Vagina (tissue), 2 donors: ENCODE measurements around the gene MARK1. TPM values are rescaled to one million over a fixed set of nuclear protein-coding genes. Genes with fewer than 3 reads are reported as not detected.
A peak's percentile ranks its signal among the peaks of the same experiment; 100 is the strongest.
"Not testable (repeated sequence)": the region's sequence is repeated elsewhere in the genome, so short reads cannot be mapped to it uniquely, and the experiment has no call there.

Experiments used
- DNase-seq, 2 donors: peaks; one replicate each; pipeline ENCODE4 v3.0.0-alpha.2; 2017; ENCODE audit errors: extremely low spot score in 2 of 2
- H3K27ac ChIP-seq: fragments of 200-600 bp; sonication (generic); one replicate; pipeline ENCODE4 v1.5.1; 2019
- H3K27me3 ChIP-seq: fragments of 200-600 bp; sonication (generic); one replicate; pipeline ENCODE4 v1.5.1; 2019
- H3K36me3 ChIP-seq, 2 donors: fragments of 200-600 bp; sonication (generic); one replicate each; pipeline ENCODE4 v1.5.1; 2017 to 2019
- H3K4me1 ChIP-seq: fragments of 200-600 bp; sonication (generic); one replicate; pipeline ENCODE4 v1.5.1; 2019
- H3K4me3 ChIP-seq, 2 donors: fragments of 200-600 bp; sonication (generic); 1 replicate in 1 of 2; 2 replicates in 1 of 2; pipeline ENCODE4 v1.5.1; 2016 to 2019
- H3K9me3 ChIP-seq: fragments of 200-600 bp; sonication (generic); one replicate; pipeline ENCODE4 v1.5.1; 2019
- CTCF ChIP-seq, 3 experiments: fragments of 450-650 bp in 2 of 3; fragments of 200-600 bp in 1 of 3; sonication (generic) in 1 of 3; IDR thresholded peaks; one replicate each; pipeline ENCODE4 v1.5.1; 2017 to 2019; ENCODE audit warnings: antibody characterized with exemption in 3 of 3, mild to moderate bottlenecking in 2 of 3, moderate library complexity in 2 of 3
- POLR2A ChIP-seq, 2 donors: fragments of 450-650 bp; IDR thresholded peaks; one replicate each; pipeline ENCODE4 v1.6.1; 2017; ENCODE audit warnings: antibody characterized with exemption in 2 of 2, mild to moderate bottlenecking in 2 of 2, moderate library complexity in 2 of 2
- POLR2AphosphoS5 ChIP-seq, 2 donors: sonication (generic); formaldehyde crosslinking; IDR thresholded peaks; one replicate each; pipeline ENCODE4 v1.9.0; 2017; ENCODE audit warnings: antibody characterized with exemption in 2 of 2, mild to moderate bottlenecking in 2 of 2, low read depth in 1 of 2; ENCODE audit not compliant: insufficient read depth in 1 of 2
- intact Hi-C: fragments of 100-400 bp; cut with DNase I; formaldehyde crosslinking; loops from one replicate; pipeline ENCODE4 v1.15.1; 2023
- total RNA-seq: library from RNA; depleted of rRNA; stranded (reverse); fragments of >200 nt; gene quantifications from one replicate; pipeline ENCODE4 v1.2.3, GENCODE V29; 2016

The MARK1 gene
- total RNA-seq, 1 donor from 2014 or later, result 13.0 TPM

GRCh38 chr1:220680085-220680687 is 152.2 kb downstream of the MARK1 start:
- TF ChIP-seq POLR2A (IDR thresholded peaks at IDR 0.05), result no peak
- peak; percentile 40 to 64 (median 45) for TF ChIP-seq CTCF (IDR thresholded peaks at IDR 0.05)
- no peak for TF ChIP-seq POLR2AphosphoS5 (IDR thresholded peaks at IDR 0.05; ENCODE audit: insufficient read depth in 1 of 2, low read depth in 1 of 2)
- no peak for DNase-seq
- H3K27ac ChIP-seq, result no peak overlapping the region
- no peaks in the 10 kb centered on the region for H3K9me3 ChIP-seq
- H3K36me3 ChIP-seq, result no peaks in the 10 kb centered on the region
- intact Hi-C loops, result no loop called here
- H3K4me1 ChIP-seq, result no peaks in the 10 kb centered on the region
- H3K27me3 ChIP-seq, result no peaks in the 10 kb centered on the region
- H3K4me3 ChIP-seq, result no peak overlapping the region

- intact Hi-C loops, result no loop called here
- TF ChIP-seq CTCF (IDR thresholded peaks at IDR 0.05), result no peak
- no peak for TF ChIP-seq POLR2A (IDR thresholded peaks at IDR 0.05)
- TF ChIP-seq POLR2AphosphoS5 (IDR thresholded peaks at IDR 0.05; ENCODE audit: insufficient read depth in 1 of 2, low read depth in 1 of 2), result no peak
Observed at GRCh38 chr1:220681220-220681880, 153.4 kb downstream of the MARK1 start.

GRCh38 chr1:220682901-220683576 is 155.1 kb downstream of the MARK1 start:
- no peaks in the 10 kb centered on the region for H3K4me1 ChIP-seq
- no peak overlapping the region for H3K27ac ChIP-seq
- H3K27me3 ChIP-seq, result no peaks in the 10 kb centered on the region
- no peaks in the 10 kb centered on the region for H3K36me3 ChIP-seq
- TF ChIP-seq POLR2A (IDR thresholded peaks at IDR 0.05), result no peak
- TF ChIP-seq POLR2AphosphoS5 (IDR thresholded peaks at IDR 0.05; ENCODE audit: insufficient read depth in 1 of 2, low read depth in 1 of 2), result no peak
- TF ChIP-seq CTCF (IDR thresholded peaks at IDR 0.05), result no peak
- intact Hi-C loops, result no loop called here
- no peak overlapping the region for H3K4me3 ChIP-seq
- H3K9me3 ChIP-seq, result no peaks in the 10 kb centered on the region
- DNase-seq, result no peak

More at GRCh38 chr1:220681220-220681880, 153.4 kb downstream of the MARK1 start:
- H3K27ac ChIP-seq, result no peak overlapping the region
- H3K4me1 ChIP-seq, result no peaks in the 10 kb centered on the region
- no peaks in the 10 kb centered on the region for H3K36me3 ChIP-seq
- DNase-seq, result no peak
- H3K4me3 ChIP-seq, result peak overlapping the region in 1 of 2 donors; percentile 13
- no peaks in the 10 kb centered on the region for H3K9me3 ChIP-seq
- no peaks in the 10 kb centered on the region for H3K27me3 ChIP-seq

- H3K27me3 ChIP-seq, H3K36me3 ChIP-seq, H3K27ac ChIP-seq, H3K9me3 ChIP-seq, intact Hi-C loops, H3K4me1 ChIP-seq, H3K4me3 ChIP-seq, DNase-seq: not testable (repeated sequence)
Observed at GRCh38 chr1:220683716-220684115, 155.8 kb downstream of the MARK1 start.

- TF ChIP-seq POLR2A (IDR thresholded peaks at IDR 0.05), result no peak
- no peak for TF ChIP-seq CTCF (IDR thresholded peaks at IDR 0.05)
- TF ChIP-seq POLR2AphosphoS5 (IDR thresholded peaks at IDR 0.05; ENCODE audit: insufficient read depth in 1 of 2, low read depth in 1 of 2), result no peak
- H3K9me3 ChIP-seq, result no peaks in the 10 kb centered on the region
- no peak for DNase-seq
- intact Hi-C loops, result no loop called here
- no peak overlapping the region for H3K4me3 ChIP-seq
- no peak overlapping the region for H3K27ac ChIP-seq
- no peaks in the 10 kb centered on the region for H3K4me1 ChIP-seq
- no peaks in the 10 kb centered on the region for H3K36me3 ChIP-seq
- H3K27me3 ChIP-seq, result no peaks in the 10 kb centered on the region
Observed at GRCh38 chr1:220684890-220685289, 157.0 kb downstream of the MARK1 start.
